SK-N-SH (cell line): ENCODE results near the gene GABARAPL2.

ENCODE experiments used
- CTCF ChIP-seq: fragments of 200-600 bp; sonication (generic); IDR thresholded peaks from 2 replicates; pipeline ENCODE4 v1.6.1; 2017; ENCODE audit warnings: antibody characterized with exemption, mild to moderate bottlenecking, moderate library complexity
- FOXJ3 ChIP-seq: sonication (generic); formaldehyde crosslinking; IDR thresholded peaks from 2 replicates; pipeline ENCODE4 v1.5.1; 2020; ENCODE audit warnings: mild to moderate bottlenecking, missing genetic modification reagents
- JUND ChIP-seq: IDR thresholded peaks from 2 replicates; pipeline ENCODE4 v1.4.0; 2012
- MXI1 ChIP-seq: IDR thresholded peaks from 2 replicates; pipeline ENCODE4 v1.6.1; 2012; ENCODE audit warnings: mild to moderate bottlenecking, low read depth, low read length, improper control_type of control experiment
- NFIC ChIP-seq: IDR thresholded peaks from 2 replicates; pipeline ENCODE4 v1.4.0; 2012; ENCODE audit warnings: borderline replicate concordance
- POLR2AphosphoS5 ChIP-seq: IDR thresholded peaks from 2 replicates; pipeline ENCODE4 v1.6.1; 2012; ENCODE audit warnings: low read depth, low read length
- RCOR1 ChIP-seq: fragments of 150-350 bp; IDR thresholded peaks from 2 replicates; pipeline ENCODE4 v1.6.1; 2017; ENCODE audit warnings: antibody characterized with exemption, low read length
- REST ChIP-seq: IDR thresholded peaks from 2 replicates; pipeline ENCODE4 v1.6.1; 2012; ENCODE audit warnings: mild to moderate bottlenecking, low read depth, low read length, moderate library complexity

- TF ChIP-seq CTCF (no peak), FOXJ3 (CRISPR knock-in tag) (no peak), MXI1 (no peak), NFIC (no peak), REST (no peak), POLR2AphosphoS5 (no peak), RCOR1 (no peak), JUND (no peak)
These were observed 33.4 kb upstream of the GABARAPL2 start for GRCh38 chr16:75532791-75533190.
